NCI-H446 (cell line): ENCODE results near the gene FEM1A.
"Not testable (repeated sequence)": the region's sequence is repeated elsewhere in the genome, so short reads cannot be mapped to it uniquely, and the experiment has no call there.

Source experiments
- DNase-seq, 2 experiments: peaks; one replicate each; lab custom pipeline; 2025; lab: John Stamatoyannopoulos, UW

FEM1A gene

GRCh38 chr19:4791183-4792018 is at the start of gene FEM1A:
Gene FEM1A, plus strand, starts transcription at chr19:4791734. Its CDS starts 121 bp downstream, at chr19:4791855.
- DNase-seq, result peak; percentile 100

GRCh38 chr19:4742723-4743646 is 48.5 kb upstream of the FEM1A start:
- DNase-seq, result no peak

- DNase-seq, result peak in 1 of 2 experiments; percentile 40
Observed at GRCh38 chr19:4744451-4745174, 46.9 kb upstream of the FEM1A start.

GRCh38 chr19:4745175-4745574 is 46.4 kb upstream of the FEM1A start:
- DNase-seq, result not testable (repeated sequence)

GRCh38 chr19:4745986-4746385 is 45.5 kb upstream of the FEM1A start:
- DNase-seq, result no peak

- no peak for DNase-seq
Observed at GRCh38 chr19:4748185-4748584, 43.3 kb upstream of the FEM1A start.

GRCh38 chr19:4748589-4748988 is 42.9 kb upstream of the FEM1A start:
- DNase-seq, result no peak

GRCh38 chr19:4749870-4750590 is 41.5 kb upstream of the FEM1A start:
- no peak for DNase-seq

GRCh38 chr19:4754248-4754647 is 37.3 kb upstream of the FEM1A start:
- DNase-seq, result no peak

GRCh38 chr19:4755459-4755858 is 36.1 kb upstream of the FEM1A start:
- no peak for DNase-seq

GRCh38 chr19:4758082-4758481 is 33.5 kb upstream of the FEM1A start:
- no peak for DNase-seq

- DNase-seq, result no peak
Observed at GRCh38 chr19:4758659-4759058, 32.9 kb upstream of the FEM1A start.

GRCh38 chr19:4759388-4760284 is 31.9 kb upstream of the FEM1A start:
- peak; percentile 90 to 96 for DNase-seq

GRCh38 chr19:4760285-4760650 is 31.3 kb upstream of the FEM1A start:
- no peak for DNase-seq

GRCh38 chr19:4763021-4763420 is 28.5 kb upstream of the FEM1A start:
- DNase-seq, result no peak

- DNase-seq, result no peak
Observed at GRCh38 chr19:4764393-4764660, 27.2 kb upstream of the FEM1A start.

GRCh38 chr19:4768934-4769777 is 22.4 kb upstream of the FEM1A start:
- peak; percentile 85 to 97 for DNase-seq

- DNase-seq, result no peak
Observed at GRCh38 chr19:4772566-4772965, 19.0 kb upstream of the FEM1A start.

- no peak for DNase-seq
Observed at GRCh38 chr19:4773047-4773640, 18.4 kb upstream of the FEM1A start.
